Activated CD8-positive, alpha-beta memory T cell treated with anti-CD3 and anti-CD28 coated beads, Interleukin-2, amount 50 U/mL, for 48 hours (primary cell): Measurements from ENCODE around the gene R3HDM4.
"Not testable (repeated sequence)": the region's sequence is repeated elsewhere in the genome, so short reads cannot be mapped to it uniquely, and the experiment has no call there.

ENCODE experiments used
- DNase-seq: peaks from one replicate; pipeline ENCODE4 v3.0.0-alpha.2; 2020

R3HDM4 gene

DNA sequence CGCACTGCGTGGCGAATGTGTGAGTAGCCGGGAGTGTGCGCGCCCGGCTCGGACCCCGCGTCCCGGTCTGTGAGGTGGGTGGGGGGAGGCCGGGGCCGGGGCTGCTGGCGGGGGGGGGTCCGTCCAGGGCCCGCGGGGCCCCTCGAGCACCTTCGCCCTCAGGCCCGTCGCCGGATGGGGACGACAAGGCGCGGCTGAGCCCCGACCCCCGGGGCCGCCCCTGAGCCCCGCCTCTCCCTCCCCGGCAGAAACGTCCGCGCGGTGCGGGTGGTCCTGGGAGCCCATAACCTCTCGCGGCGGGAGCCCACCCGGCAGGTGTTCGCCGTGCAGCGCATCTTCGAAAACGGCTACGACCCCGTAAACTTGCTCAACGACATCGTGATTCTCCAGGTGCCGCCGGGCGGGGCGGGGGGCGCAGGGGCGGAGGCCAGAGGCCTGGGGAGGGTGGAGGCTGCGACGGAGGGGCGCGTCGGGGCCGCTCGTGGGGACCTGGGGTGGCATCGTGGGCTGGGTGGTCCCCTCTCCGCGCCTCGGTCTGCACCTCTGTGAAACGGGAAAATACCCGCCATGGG, 59.9 kb downstream of the R3HDM4 start:
- no peak for DNase-seq

GRCh38 chr19:852136-853013, 60.6 kb downstream of the R3HDM4 start, which contains the start of gene ELANE:
Gene ELANE, plus strand, starts transcription at chr19:852303. Its CDS starts 26 bp downstream, at chr19:852329.
- no peak for DNase-seq

DNA sequence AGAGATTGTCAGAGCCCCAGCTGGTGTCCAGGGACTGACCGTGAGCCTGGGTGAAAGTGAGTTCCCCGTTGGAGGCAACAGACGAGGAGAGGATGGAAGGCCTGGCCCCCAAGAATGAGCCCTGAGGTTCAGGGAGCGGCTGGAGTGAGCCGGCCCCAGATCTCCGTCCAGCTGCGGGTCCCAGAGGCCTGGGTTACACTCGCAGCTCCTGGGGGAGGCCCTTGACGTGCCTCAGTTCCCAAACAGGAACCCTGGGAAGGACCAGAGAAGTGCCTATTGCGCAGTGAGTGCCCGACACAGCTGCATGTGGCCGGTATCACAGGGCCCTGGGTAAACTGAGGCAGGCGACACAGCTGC, 62.1 kb downstream of the R3HDM4 start:
- no peak for DNase-seq

- no peak for DNase-seq
Measured at GRCh38 chr19:850221-850978, 62.6 kb downstream of the R3HDM4 start.

DNA sequence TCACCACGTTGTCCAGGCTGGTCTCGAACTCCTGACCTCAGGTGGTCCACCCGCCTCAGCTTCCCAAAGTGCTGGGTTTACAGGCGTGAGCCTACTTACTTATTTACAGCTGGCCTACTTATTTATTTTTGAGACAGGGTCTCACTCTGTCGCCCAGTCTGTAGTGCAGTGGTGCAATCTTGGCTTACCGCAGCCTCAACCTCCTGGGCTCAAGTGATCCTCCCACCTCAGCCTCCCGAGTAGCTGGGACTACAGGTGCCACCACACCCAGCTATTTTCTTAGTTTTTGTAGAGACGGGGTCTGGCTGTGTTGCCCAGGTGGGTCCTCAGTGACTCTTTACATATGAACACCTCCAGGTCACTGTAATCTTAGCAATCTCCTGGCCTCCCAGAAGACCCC, 63.8 kb downstream of the R3HDM4 start:
- DNase-seq: not testable (repeated sequence)

- DNase-seq: no peak
Measured at GRCh38 chr19:848386-848921, 64.6 kb downstream of the R3HDM4 start.
